GM12878 (cell line): ENCODE data around the gene ACTR10. TPM values are rescaled to one million over a fixed set of nuclear protein-coding genes. Genes with fewer than 3 reads are reported as not detected.

Experiments used
- ATAC-seq: fragments of 200-7000 bp; cut with Tn5 transposase; 3 replicates; pipeline ENCODE4 v1.9.1; 2020; ENCODE audit warnings: mild to moderate bottlenecking, moderate library complexity
- BruUV-seq: library from RNA; stranded (reverse); fragments of 400-500 nt; replicated peaks from 2 replicates; lab custom pipeline; 2021; lab: Mats Ljungman, UMichigan
- CTCF ChIA-PET: fragments of 300-600 bp; sonication (Branson Sonifier 250); formaldehyde crosslinking; extraction: SDS; loops from one replicate; lab custom pipeline; 2021; ENCODE audit warnings: inconsistent platforms; lab: Yijun Ruan, JAX
- POLR2A ChIA-PET: fragments of 350-600 bp; formaldehyde crosslinking; extraction: SDS; loops from one replicate; lab custom pipeline; 2021; ENCODE audit warnings: inconsistent platforms; lab: Charles Lee
- RAD21 ChIA-PET: fragments of 300-600 bp; sonication (Branson Sonifier 250); formaldehyde crosslinking; loops from one replicate; lab custom pipeline; 2023; ENCODE audit warnings: antibody characterized with exemption; ENCODE audit not compliant: unreplicated experiment; lab: Charles Lee
- SMC1A ChIA-PET: fragments of 300-600 bp; sonication (Branson Sonifier 250); formaldehyde crosslinking; loops from one replicate; lab custom pipeline; 2023; ENCODE audit not compliant: unreplicated experiment, uncharacterized antibody; lab: Charles Lee
- DNase-seq: peaks from one replicate; pipeline ENCODE4 v3.0.0-alpha.2; 2011; ENCODE audit warnings: low read depth, low spot score
- FAIRE-seq: peaks from 3 replicates; lab custom pipeline; 2011; peaks lifted over from hg19 to GRCh38; lab: Jason Lieb, UNC
- H2AFZ ChIP-seq: 2 replicates; pipeline ENCODE4 v1.6.0; 2011; ENCODE audit warnings: low read depth, low read length, control low read depth; ENCODE audit not compliant: control insufficient read depth
- H3K27ac ChIP-seq: 2 replicates; pipeline ENCODE4 v1.5.1; 2011; ENCODE audit warnings: control low read depth; ENCODE audit not compliant: control insufficient read depth, insufficient read depth
- H3K27me3 ChIP-seq, 2 experiments: replicated peaks in 1 of 2; 2 replicates each; pipeline versions ENCODE4 v1.6.0 to v1.6.1; 2011; ENCODE audit warnings: low read length in 1 of 2; ENCODE audit not compliant: control insufficient read depth in 2 of 2, insufficient read depth in 2 of 2
- H3K36me3 ChIP-seq, 2 experiments: 2 replicates each; pipeline ENCODE4 v1.5.1; 2011; ENCODE audit warnings: low read length in 1 of 2; ENCODE audit not compliant: control insufficient read depth in 2 of 2, insufficient read depth in 2 of 2
- H3K4me1 ChIP-seq: 2 replicates; pipeline ENCODE4 v1.6.1; 2011; ENCODE audit warnings: mild to moderate bottlenecking, low read length, moderate library complexity, mixed read lengths; ENCODE audit not compliant: control insufficient read depth, insufficient read depth
- H3K4me2 ChIP-seq: 2 replicates; pipeline ENCODE4 v1.6.0; 2011; ENCODE audit warnings: control low read depth; ENCODE audit not compliant: control insufficient read depth, insufficient read depth
- H3K4me3 ChIP-seq: fragments of 200-600 bp; sonication (generic); 2 replicates; pipeline ENCODE4 v1.5.1; 2016
- H3K79me2 ChIP-seq: 2 replicates; pipeline ENCODE4 v1.6.0; 2011; ENCODE audit warnings: low read length; ENCODE audit not compliant: control insufficient read depth, insufficient read depth
- H3K9ac ChIP-seq: 2 replicates; pipeline ENCODE4 v1.8.0; 2011; ENCODE audit warnings: low read length, control low read depth, mixed read lengths; ENCODE audit not compliant: control insufficient read depth, insufficient read depth
- H3K9me3 ChIP-seq: replicated peaks from 3 replicates; pipeline ENCODE4 v1.5.1; 2011; ENCODE audit warnings: mild to moderate bottlenecking, low read length; ENCODE audit not compliant: control insufficient read depth, insufficient read depth
- H4K20me1 ChIP-seq: 2 replicates; pipeline ENCODE4 v1.6.0; 2011; ENCODE audit not compliant: control insufficient read depth, insufficient read depth
- BMI1 ChIP-seq: fragments of 450-650 bp; IDR thresholded peaks from 2 replicates; pipeline ENCODE4 v1.6.1; 2016; ENCODE audit warnings: mild to moderate bottlenecking, moderate library complexity, borderline replicate concordance
- CBX3 ChIP-seq: fragments of 200-600 bp; sonication (generic); IDR thresholded peaks from 2 replicates; pipeline ENCODE4 v1.6.1; 2016; ENCODE audit warnings: low read depth, borderline replicate concordance
- CBX5 ChIP-seq: sonication (generic); IDR thresholded peaks from 2 replicates; pipeline ENCODE4 v1.6.1; 2016; ENCODE audit warnings: low read depth, moderate library complexity, mild to moderate bottlenecking, inconsistent platforms
- HDAC2 ChIP-seq: fragments of 200-600 bp; sonication (generic); IDR thresholded peaks from 2 replicates; pipeline ENCODE4 v1.6.1; 2017
- IRF5 ChIP-seq: fragments of 450-650 bp; IDR thresholded peaks from 2 replicates; pipeline ENCODE4 v1.6.1; 2017; ENCODE audit warnings: borderline replicate concordance
- KAT2A ChIP-seq: conservative IDR thresholded peaks from 2 replicates; pipeline ENCODE4 v1.6.1; 2011; ENCODE audit warnings: low read depth, low read length; ENCODE audit not compliant: control insufficient read depth
- MLLT1 ChIP-seq: fragments of 450-650 bp; IDR thresholded peaks from 2 replicates; pipeline ENCODE4 v1.6.1; 2016; ENCODE audit warnings: mild to moderate bottlenecking
- NFYB ChIP-seq: IDR thresholded peaks from 2 replicates; pipeline ENCODE4 v1.6.1; 2011; ENCODE audit warnings: low read depth, mild to moderate bottlenecking, low read length, improper control_type of control experiment, moderate library complexity; ENCODE audit not compliant: insufficient read depth
- NKRF ChIP-seq: fragments of 450-650 bp; conservative IDR thresholded peaks from 2 replicates; pipeline ENCODE4 v1.6.1; 2017; ENCODE audit warnings: mild to moderate bottlenecking, moderate library complexity
- RAD51 ChIP-seq: fragments of 450-650 bp; IDR thresholded peaks from 2 replicates; pipeline ENCODE4 v1.6.1; 2016; ENCODE audit warnings: moderate library complexity, mild to moderate bottlenecking, inconsistent platforms
- STAT1 ChIP-seq: fragments of 450-650 bp; conservative IDR thresholded peaks from 2 replicates; pipeline ENCODE4 v1.6.1; 2014; ENCODE audit warnings: antibody characterized with exemption, mild to moderate bottlenecking
- ZNF217 ChIP-seq: fragments of 450-650 bp; IDR thresholded peaks from 2 replicates; pipeline ENCODE4 v1.6.1; 2017; ENCODE audit warnings: antibody characterized with exemption, mild to moderate bottlenecking
- ZNF274 ChIP-seq: IDR thresholded peaks from one replicate; pipeline ENCODE4 v1.8.0; 2011; ENCODE audit not compliant: insufficient read length, insufficient read depth
- ZNF592 ChIP-seq: fragments of 450-650 bp; IDR thresholded peaks from 2 replicates; pipeline ENCODE4 v1.6.1; 2017; ENCODE audit warnings: mild to moderate bottlenecking, moderate library complexity
- WGBS: methylation state at CpG from one replicate; pipeline ENCODE4 v1.1.6; 2016; ENCODE audit warnings: low lambda C conversion rate; ENCODE audit not compliant: insufficient replicate concordance, insufficient coverage; ENCODE audit errors: missing lambda C conversion rate; 5-methylcytosine and 5-hydroxymethylcytosine counted together
- in situ Hi-C: fragments of 300-500 bp; cut with MboI; formaldehyde crosslinking; loops from 9 replicates; pipeline ENCODE4 v1.14.3; 2018; ENCODE audit warnings: mixed read lengths
- intact Hi-C: fragments of 100-400 bp; cut with micrococcal nuclease; formaldehyde crosslinking; loops from one replicate; pipeline ENCODE4 v1.14.2; 2022; ENCODE audit not compliant: unreplicated experiment
- polyA plus RNA-seq, 11 experiments: library from polyadenylated mRNA; depleted of rRNA in 4 of 11; unstranded in 6 of 11; stranded (reverse) in 5 of 11; fragments of >200 nt; fragmentation: Nextera tagmentation in 4 of 11; fragmentation: Illumina TruSeq in 1 of 11; extraction: Ambion mirVana in 4 of 11; extraction: Trizol in 1 of 11; gene quantifications; 1 replicate in 1 of 11; 2 replicates in 10 of 11; pipeline versions ENCODE4 v1.2.1 to v1.2.3, GENCODE V29; 2011 to 2016; ENCODE audit warnings: inconsistent platforms in 2 of 11, missing spikeins in 2 of 11, low read depth in 1 of 11
- total RNA-seq, 4 experiments: library from RNA; depleted of rRNA in 3 of 4; stranded (reverse); fragments of >200 nt in 3 of 4; fragmentation: Illumina TruSeq in 1 of 4; extraction: Trizol in 1 of 4; gene quantifications; 2 replicates each; pipeline versions ENCODE4 v1.2.1 to v1.2.3, GENCODE V29; 2013 to 2021

Gene ACTR10
- total and polyA plus RNA-seq, 10 of the 15 experiments (the other 5 are each of a cell fraction or from before 2014, with no cell fraction given): 26.0 to 74.3 (median 38.9) TPM

- SMC1A ChIA-PET: no interaction called here
- intact Hi-C loops (no loop called here), in situ Hi-C loops (no loop called here)
- Histone ChIP-seq H3K4me3 (no peak overlapping the region), H3K4me2 (no peak overlapping the region), H4K20me1 (no peaks in the 10 kb centered on the region), H2AFZ (no peak overlapping the region), H3K9ac (no peak overlapping the region), H3K4me1 (no peaks in the 10 kb centered on the region), H3K27me3 (no peaks in the 10 kb centered on the region), H3K79me2 (no peaks in the 10 kb centered on the region), H3K9me3 (no peaks in the 10 kb centered on the region), H3K27ac (no peak overlapping the region), H3K36me3 (no peaks in the 10 kb centered on the region)
- RAD21 ChIA-PET: no interaction called here
- 0% methylated on average over 1 of the region's 1 CpG for WGBS
- DNase-seq (no peak), FAIRE-seq (no peak), ATAC-seq (no peak)
- BruUV-seq: no TSS peak
- CTCF ChIA-PET: interaction anchor here (0.6 to 2.6 kb wide), 6 partner anchors 14 to 473 kb away, joined by 3 to 13 read pairs (median 3); partner anchors contain the start of gene ACTR10
- POLR2A ChIA-PET: no interaction called here
- TF ChIP-seq RAD51: no peak
- no peak for TF ChIP-seq STAT1
- no peak for TF ChIP-seq ZNF592
- TF ChIP-seq CBX5: no peak
- no peak for TF ChIP-seq ZNF274
- no peak for TF ChIP-seq NKRF
- TF ChIP-seq KAT2A: no peak
- no peak for TF ChIP-seq ZNF217
- no peak for TF ChIP-seq CBX3
- TF ChIP-seq BMI1: no peak
- TF ChIP-seq MLLT1: no peak
- TF ChIP-seq HDAC2: no peak
- TF ChIP-seq IRF5: no peak
- no peak for TF ChIP-seq NFYB
Measured at GRCh38 chr14:58167057-58167456, 32.9 kb upstream of the ACTR10 start.
